ENCODE results near the gene ZBTB16.

DNA sequence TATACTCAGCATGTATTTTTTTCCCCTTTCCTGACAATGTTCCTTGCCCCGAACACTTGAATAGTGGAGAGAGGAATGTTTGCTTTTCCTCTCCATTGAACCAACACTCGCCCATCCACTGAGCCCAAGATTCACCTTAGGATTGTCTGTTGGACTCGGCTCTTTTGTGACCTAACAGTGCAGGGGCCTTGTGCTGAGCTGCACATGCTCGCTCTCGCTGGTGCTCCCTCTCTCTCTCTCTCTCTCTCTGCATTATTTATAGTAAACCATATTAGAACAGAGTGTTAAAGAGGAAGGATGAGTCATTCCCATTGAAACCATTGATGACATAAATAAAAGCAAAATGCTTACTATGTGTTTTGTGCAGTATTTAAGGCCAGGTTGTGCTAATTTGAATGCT is 20.7 kb downstream of the ZBTB16 start:
- TF ChIP-seq, protein P1, sequence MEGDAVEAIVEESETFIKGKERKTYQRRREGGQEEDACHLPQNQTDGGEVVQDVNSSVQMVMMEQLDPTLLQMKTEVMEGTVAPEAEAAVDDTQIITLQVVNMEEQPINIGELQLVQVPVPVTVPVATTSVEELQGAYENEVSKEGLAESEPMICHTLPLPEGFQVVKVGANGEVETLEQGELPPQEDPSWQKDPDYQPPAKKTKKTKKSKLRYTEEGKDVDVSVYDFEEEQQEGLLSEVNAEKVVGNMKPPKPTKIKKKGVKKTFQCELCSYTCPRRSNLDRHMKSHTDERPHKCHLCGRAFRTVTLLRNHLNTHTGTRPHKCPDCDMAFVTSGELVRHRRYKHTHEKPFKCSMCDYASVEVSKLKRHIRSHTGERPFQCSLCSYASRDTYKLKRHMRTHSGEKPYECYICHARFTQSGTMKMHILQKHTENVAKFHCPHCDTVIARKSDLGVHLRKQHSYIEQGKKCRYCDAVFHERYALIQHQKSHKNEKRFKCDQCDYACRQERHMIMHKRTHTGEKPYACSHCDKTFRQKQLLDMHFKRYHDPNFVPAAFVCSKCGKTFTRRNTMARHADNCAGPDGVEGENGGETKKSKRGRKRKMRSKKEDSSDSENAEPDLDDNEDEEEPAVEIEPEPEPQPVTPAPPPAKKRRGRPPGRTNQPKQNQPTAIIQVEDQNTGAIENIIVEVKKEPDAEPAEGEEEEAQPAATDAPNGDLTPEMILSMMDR (IDR thresholded peaks at IDR 0.05): no peak
- no peak for TF ChIP-seq POLR2A (IDR thresholded peaks at IDR 0.05)

Data from testis (tissue), 2 donors.